Right lobe of liver (tissue), 6 donors: Measurements from ENCODE around the gene IMPDH1. TPM values are rescaled to one million over a fixed set of nuclear protein-coding genes. Genes with fewer than 3 reads are reported as not detected.

Experiments
- ATAC-seq, 4 donors: fragments of 200-7000 bp; cut with Tn5 transposase; one replicate each; pipeline ENCODE4 v1.9.1; 2020; ENCODE audit warnings: mild to moderate bottlenecking in 4 of 4, moderate library complexity in 4 of 4
- DNase-seq, 3 donors: peaks; one replicate each; pipeline ENCODE4 v3.0.0-alpha.2; 2020
- H3K27ac ChIP-seq, 3 donors: fragments of 200-600 bp; one replicate each; pipeline ENCODE4 v1.8.0; 2022
- H3K27me3 ChIP-seq, 2 donors: fragments of 200-600 bp; one replicate each; pipeline ENCODE4 v1.8.0; 2022
- H3K36me3 ChIP-seq, 4 donors: fragments of 200-600 bp; sonication (generic) in 1 of 4; one replicate each; pipeline versions ENCODE4 v1.5.1 to v1.8.0; 2017 to 2022; ENCODE audit warnings: control low read depth in 1 of 4
- H3K4me1 ChIP-seq, 4 donors: fragments of 200-600 bp; sonication (generic) in 1 of 4; one replicate each; pipeline versions ENCODE4 v1.5.1 to v1.8.0; 2017 to 2022; ENCODE audit warnings: control low read depth in 1 of 4
- H3K4me3 ChIP-seq, 3 donors: fragments of 200-600 bp; one replicate each; pipeline ENCODE4 v1.8.0; 2022
- H3K9me3 ChIP-seq, 4 donors: fragments of 200-600 bp; sonication (generic) in 1 of 4; one replicate each; pipeline versions ENCODE4 v1.5.1 to v1.8.0; 2017 to 2022; ENCODE audit warnings: control low read depth in 1 of 4
- POLR2A ChIP-seq: fragments of 450-650 bp; IDR thresholded peaks from one replicate; pipeline ENCODE4 v1.6.1; 2017; ENCODE audit warnings: antibody characterized with exemption, mild to moderate bottlenecking
- WGBS: methylation state at CpG from one replicate; pipeline ENCODE4 v1.1.6; 2018; ENCODE audit warnings: low coverage, low lambda C conversion rate; ENCODE audit not compliant: insufficient coverage; ENCODE audit errors: missing lambda C conversion rate; 5-methylcytosine and 5-hydroxymethylcytosine counted together
- intact Hi-C, 2 donors: fragments of 100-400 bp; cut with DNase I; formaldehyde crosslinking; loops; one replicate each; pipeline versions ENCODE4 v1.11.2 to v1.14.1; 2022
- total RNA-seq, 6 experiments: library from RNA; depleted of rRNA in 2 of 6; stranded (reverse); fragments of >200 nt in 2 of 6; fragmentation: NEBNext Ultra II Directional in 3 of 6; extraction: Animal tissue kit (Norgen Biotek cat#: 25700) in 3 of 6; gene quantifications; one replicate each; pipeline versions ENCODE4 v1.1.0 to v1.2.4, GENCODE V29; 2016 to 2023
- TF ChIP-seq, protein P1 (sequence below), 4 donors: fragments of 200-600 bp in 3 of 4; fragments of 450-650 bp in 1 of 4; IDR thresholded peaks; one replicate each; pipeline versions ENCODE4 v1.5.1 to v1.8.0; 2016 to 2022; ENCODE audit warnings: antibody characterized with exemption in 4 of 4, mild to moderate bottlenecking in 2 of 4
- donor health status: DM: no; HTN: yes; CAD: no.
- donor health status: DM: no; HTN: no; CAD: no.
- donor health status: DM: no; HTN: no; CAD: no.
- donor health status: DM: no; HTN: yes; CAD: no.
- donor health status: DM: no; HTN: yes; CAD: no.

The IMPDH1 gene
- total RNA-seq, 6 experiments from 2014 or later: 3.0 to 9.8 (median 5.5) TPM

DNA sequence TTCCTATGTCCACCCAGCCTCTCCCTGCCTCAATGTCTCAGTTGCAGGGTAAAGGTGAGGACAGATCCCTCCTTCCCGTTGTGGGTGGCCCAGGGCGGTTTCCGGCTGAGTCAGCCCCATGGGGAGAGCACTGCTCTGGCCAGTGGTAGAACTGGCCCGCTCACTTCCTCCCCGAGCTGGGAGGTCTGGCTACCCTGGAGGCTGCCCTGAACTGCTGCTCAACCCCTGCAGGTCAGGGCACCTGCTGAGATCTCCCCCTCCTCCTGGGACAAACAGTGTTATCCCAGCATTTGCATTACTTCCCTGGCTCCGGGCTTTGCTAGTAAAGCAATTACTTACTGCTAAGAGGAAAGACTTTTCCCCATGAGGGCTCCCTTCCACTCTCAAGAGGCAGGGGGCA is 21.4 kb upstream of the IMPDH1 start:
- no peak overlapping the region for H3K4me3 ChIP-seq
- TF ChIP-seq POLR2A: no peak
- TF ChIP-seq, protein P1, sequence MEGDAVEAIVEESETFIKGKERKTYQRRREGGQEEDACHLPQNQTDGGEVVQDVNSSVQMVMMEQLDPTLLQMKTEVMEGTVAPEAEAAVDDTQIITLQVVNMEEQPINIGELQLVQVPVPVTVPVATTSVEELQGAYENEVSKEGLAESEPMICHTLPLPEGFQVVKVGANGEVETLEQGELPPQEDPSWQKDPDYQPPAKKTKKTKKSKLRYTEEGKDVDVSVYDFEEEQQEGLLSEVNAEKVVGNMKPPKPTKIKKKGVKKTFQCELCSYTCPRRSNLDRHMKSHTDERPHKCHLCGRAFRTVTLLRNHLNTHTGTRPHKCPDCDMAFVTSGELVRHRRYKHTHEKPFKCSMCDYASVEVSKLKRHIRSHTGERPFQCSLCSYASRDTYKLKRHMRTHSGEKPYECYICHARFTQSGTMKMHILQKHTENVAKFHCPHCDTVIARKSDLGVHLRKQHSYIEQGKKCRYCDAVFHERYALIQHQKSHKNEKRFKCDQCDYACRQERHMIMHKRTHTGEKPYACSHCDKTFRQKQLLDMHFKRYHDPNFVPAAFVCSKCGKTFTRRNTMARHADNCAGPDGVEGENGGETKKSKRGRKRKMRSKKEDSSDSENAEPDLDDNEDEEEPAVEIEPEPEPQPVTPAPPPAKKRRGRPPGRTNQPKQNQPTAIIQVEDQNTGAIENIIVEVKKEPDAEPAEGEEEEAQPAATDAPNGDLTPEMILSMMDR (IDR thresholded peaks at IDR 0.05): no peak
- no peak overlapping the region for H3K27ac ChIP-seq
- ATAC-seq (no peak), DNase-seq (no peak)
- H3K4me1 ChIP-seq: no peaks in the 10 kb centered on the region
- WGBS: 86% methylated on average over 1 of the region's 6 CpGs
- H3K9me3 ChIP-seq: no peaks in the 10 kb centered on the region
- H3K27me3 ChIP-seq: no peaks in the 10 kb centered on the region
- no peaks in the 10 kb centered on the region for H3K36me3 ChIP-seq
- intact Hi-C loops: no loop called here

GRCh38 chr7:128430207-128430606 is 20.4 kb upstream of the IMPDH1 start:
- intact Hi-C loops: no loop called here
- DNase-seq (no peak), ATAC-seq (no peak)
- WGBS: 69% methylated on average over 3 of the region's 3 CpGs
- H3K4me3 ChIP-seq: no peak overlapping the region
- H3K4me1 ChIP-seq: no peaks in the 10 kb centered on the region
- no peaks in the 10 kb centered on the region for H3K9me3 ChIP-seq
- TF ChIP-seq POLR2A: no peak
- TF ChIP-seq, protein P1 (IDR thresholded peaks at IDR 0.05): peak in 1 of 4 donors; percentile 11
- H3K27ac ChIP-seq: no peak overlapping the region
- H3K27me3 ChIP-seq: no peaks in the 10 kb centered on the region
- no peaks in the 10 kb centered on the region for H3K36me3 ChIP-seq

- TF ChIP-seq, protein P1 (IDR thresholded peaks at IDR 0.05): peak; percentile 69 to 95 (median 78)
- TF ChIP-seq POLR2A: no peak
- Histone ChIP-seq H3K27ac (no peak overlapping the region), H3K4me3 (no peak overlapping the region), H3K27me3 (no peaks in the 10 kb centered on the region), H3K36me3 (no peaks in the 10 kb centered on the region), H3K9me3 (no peaks in the 10 kb centered on the region), H3K4me1 (peaks cover 0 to 9% (median 2%) of the 10 kb centered on the region in 4 donors)
- DNase-seq (no peak), ATAC-seq (peak; percentile 74 to 81 (median 78))
- 6% methylated on average over 7 of the region's 7 CpGs for WGBS
- intact Hi-C loops: loop anchor here in 1 of 2 donors (5.0 kb wide), 1 partner anchor 35 kb away; no protein-coding TSS in a partner anchor
Measured at GRCh38 chr7:128427289-128427891, 17.6 kb upstream of the IMPDH1 start.

- Histone ChIP-seq H3K4me3 (no peak overlapping the region), H3K36me3 (no peaks in the 10 kb centered on the region), H3K9me3 (no peaks in the 10 kb centered on the region), H3K27me3 (no peaks in the 10 kb centered on the region), H3K27ac (no peak overlapping the region), H3K4me1 (peaks cover 0 to 9% (median 2%) of the 10 kb centered on the region in 4 donors)
- ATAC-seq: peak; percentile 69 to 75 (median 74)
- intact Hi-C loops: loop anchor here in 1 of 2 donors (5.0 kb wide), 1 partner anchor 36 kb away; no protein-coding TSS in a partner anchor
- TF ChIP-seq POLR2A: no peak
- TF ChIP-seq, protein P1 (IDR thresholded peaks at IDR 0.05): peak; percentile 75 to 92 (median 90)
- 0% methylated on average over 2 of the region's 4 CpGs for WGBS
- DNase-seq: peak in 2 of 3 donors; percentile 53 to 70
Measured at GRCh38 chr7:128425850-128426249, 16.1 kb upstream of the IMPDH1 start.
